ENCODE measurements around the gene CD160. TPM values are rescaled to one million over a fixed set of nuclear protein-coding genes. Genes with fewer than 3 reads are reported as not detected.
A peak's percentile ranks its signal among the peaks of the same experiment; 100 is the strongest.

CD160 gene
- total and polyA plus RNA-seq, 2 of the 13 experiments (the other 11 are each of a cell fraction or from before 2014, with no cell fraction given) = 0.09 TPM; not detected in 1

DNA sequence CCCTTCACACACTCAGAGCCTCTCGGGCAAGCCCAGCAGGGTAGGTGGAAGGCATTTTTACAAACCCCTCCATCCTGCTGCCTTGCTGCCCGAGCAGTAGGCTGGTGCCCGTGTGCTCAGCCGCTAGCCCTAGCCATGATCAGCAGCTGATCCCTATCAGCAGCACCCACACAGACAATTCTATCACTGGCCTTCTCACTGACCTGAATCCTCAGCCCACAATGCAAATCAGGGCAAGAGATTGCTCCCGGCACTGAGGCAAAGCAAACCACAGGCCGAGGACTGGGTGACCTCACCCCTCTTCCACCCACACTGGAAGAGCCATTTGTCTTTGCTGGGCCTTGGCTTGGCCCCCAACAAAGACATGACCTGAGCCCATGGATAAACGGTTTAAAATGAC, 11.2 kb upstream of the CD160 start (continued):
- no peak for TF ChIP-seq KMT2A (CRISPR knock-in tag; IDR thresholded peaks at IDR 0.05)
- 0 out of 2 replicates have a peak, but pooled peaks have one; percentile 50 for TF ChIP-seq ZNF782 (CRISPR knock-in tag; IDR thresholded peaks at IDR 0.05; ENCODE audit: borderline replicate concordance)
- peak; percentile 19; the same call in 1 of the 2 replicates for TF ChIP-seq POGZ (CRISPR knock-in tag; IDR thresholded peaks at IDR 0.05)
- no peak for TF ChIP-seq CREM (IDR thresholded peaks at IDR 0.05)
- no peak for TF ChIP-seq CREM (CRISPR knock-in tag; IDR thresholded peaks at IDR 0.05)
- no peak for TF ChIP-seq ZNF737 (CRISPR knock-in tag; IDR thresholded peaks at IDR 0.05; ENCODE audit: borderline replicate concordance)
- no peak for TF ChIP-seq ZNF335 (CRISPR knock-in tag; IDR thresholded peaks at IDR 0.05)
- no peak for TF ChIP-seq ZNF792 (CRISPR knock-in tag; IDR thresholded peaks at IDR 0.05)
- no peak for TF ChIP-seq ZFP36L2 (CRISPR knock-in tag; IDR thresholded peaks at IDR 0.05)
- TF ChIP-seq CCAR2 (optimal IDR thresholded peaks at IDR 0.05; ENCODE audit: low read depth, low read length) = no peak
- TF ChIP-seq ZBTB2 (CRISPR knock-in tag; IDR thresholded peaks at IDR 0.05; ENCODE audit: low read depth) = no peak
- no peak for TF ChIP-seq ZNF7 (CRISPR knock-in tag; IDR thresholded peaks at IDR 0.05)
- no peak for TF ChIP-seq TBX3 (IDR thresholded peaks at IDR 0.05; ENCODE audit: borderline replicate concordance)
- TF ChIP-seq, protein P1, sequence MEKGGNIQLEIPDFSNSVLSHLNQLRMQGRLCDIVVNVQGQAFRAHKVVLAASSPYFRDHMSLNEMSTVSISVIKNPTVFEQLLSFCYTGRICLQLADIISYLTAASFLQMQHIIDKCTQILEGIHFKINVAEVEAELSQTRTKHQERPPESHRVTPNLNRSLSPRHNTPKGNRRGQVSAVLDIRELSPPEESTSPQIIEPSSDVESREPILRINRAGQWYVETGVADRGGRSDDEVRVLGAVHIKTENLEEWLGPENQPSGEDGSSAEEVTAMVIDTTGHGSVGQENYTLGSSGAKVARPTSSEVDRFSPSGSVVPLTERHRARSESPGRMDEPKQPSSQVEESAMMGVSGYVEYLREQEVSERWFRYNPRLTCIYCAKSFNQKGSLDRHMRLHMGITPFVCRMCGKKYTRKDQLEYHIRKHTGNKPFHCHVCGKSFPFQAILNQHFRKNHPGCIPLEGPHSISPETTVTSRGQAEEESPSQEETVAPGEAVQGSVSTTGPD (CRISPR knock-in tag; IDR thresholded peaks at IDR 0.05) = no peak
- no peak for TF ChIP-seq GRHL1 (CRISPR knock-in tag; conservative IDR thresholded peaks at IDR 0.05)
- no peak for TF ChIP-seq GTF2F1 (IDR thresholded peaks at IDR 0.05; ENCODE audit: low read length)
- no peak for TF ChIP-seq ZSCAN30 (CRISPR knock-in tag; IDR thresholded peaks at IDR 0.05)
- TF ChIP-seq RBM39 (IDR thresholded peaks at IDR 0.05; ENCODE audit: low read depth, low read length, poor library complexity, severe bottlenecking) = no peak
- no peak for TF ChIP-seq ZNF280B (CRISPR knock-in tag; IDR thresholded peaks at IDR 0.05; ENCODE audit: borderline replicate concordance)
- no peak for TF ChIP-seq DMAP1 (CRISPR knock-in tag; IDR thresholded peaks at IDR 0.05)
- TF ChIP-seq ZFP90 (CRISPR knock-in tag; IDR thresholded peaks at IDR 0.05; ENCODE audit: borderline replicate concordance) = no peak
- peak; percentile 14; the same call in 1 of the 2 replicates for TF ChIP-seq ZNF691 (CRISPR knock-in tag; IDR thresholded peaks at IDR 0.05; ENCODE audit: borderline replicate concordance, low read depth)
- no peak for TF ChIP-seq EEA1 (CRISPR knock-in tag; IDR thresholded peaks at IDR 0.05; ENCODE audit: borderline replicate concordance)
- no peak for TF ChIP-seq ZBTB14 (CRISPR knock-in tag; IDR thresholded peaks at IDR 0.05)
